Measurements from ENCODE around the gene ADGRG6.

Gene ADGRG6

GRCh38 chr6:142321451-142321850 lies 19.6 kb downstream of the ADGRG6 start:
- DNase-seq (ENCODE audit: low read depth, low spot score) = no peak

DNA sequence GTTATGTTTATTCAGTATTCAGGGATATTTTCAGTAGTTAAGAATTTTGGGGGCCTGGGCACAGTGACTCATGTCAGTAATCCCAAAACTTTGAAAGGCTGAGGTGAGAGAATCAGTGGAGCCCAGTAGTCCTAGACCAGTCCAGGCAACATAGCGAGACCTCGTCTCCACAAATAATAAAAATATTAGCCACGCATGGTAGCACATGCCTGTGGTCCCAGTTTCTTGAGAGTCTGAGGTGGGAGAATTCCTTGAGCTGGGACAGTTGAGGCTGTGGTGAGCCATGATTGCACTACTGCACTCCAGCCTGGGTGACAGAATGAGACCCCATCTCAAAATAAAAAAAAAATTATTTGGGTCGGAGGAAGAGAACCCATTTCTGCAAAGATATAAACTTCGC lies 20.3 kb downstream of the ADGRG6 start:
- no peak for DNase-seq (ENCODE audit: low read depth, low spot score)

GRCh38 chr6:142322504-142323198 lies 20.8 kb downstream of the ADGRG6 start:
- no peak for DNase-seq (ENCODE audit: low read depth, low spot score)

DNA sequence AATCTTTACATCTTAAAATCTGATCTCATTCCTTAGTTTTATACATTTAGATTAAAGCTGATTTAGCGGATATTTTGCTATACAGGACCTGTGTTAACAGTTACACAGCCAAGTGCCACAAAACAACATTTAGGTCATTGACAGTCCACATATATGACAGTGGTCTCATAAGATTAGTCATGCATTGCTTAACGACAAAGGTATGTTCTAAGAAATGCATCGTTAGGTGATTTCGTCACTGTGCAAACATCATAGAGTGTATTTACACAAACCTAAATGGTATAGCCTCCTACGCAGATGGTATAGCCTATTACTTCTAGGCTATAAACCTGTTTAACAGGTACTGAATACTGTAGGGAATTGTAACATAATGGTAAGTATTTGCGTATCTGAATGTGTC lies 21.6 kb downstream of the ADGRG6 start:
- no peak for DNase-seq (ENCODE audit: low read depth, low spot score)

GRCh38 chr6:142324111-142324510 lies 22.3 kb downstream of the ADGRG6 start:
- no peak for DNase-seq (ENCODE audit: low read depth, low spot score)

GRCh38 chr6:142325111-142325510 lies 23.3 kb downstream of the ADGRG6 start:
- DNase-seq (ENCODE audit: low read depth, low spot score) = no peak

GRCh38 chr6:142326540-142326939 lies 24.7 kb downstream of the ADGRG6 start:
- no peak for DNase-seq (ENCODE audit: low read depth, low spot score)

- no peak for DNase-seq (ENCODE audit: low read depth, low spot score)
Measured at GRCh38 chr6:142328070-142328469, 26.3 kb downstream of the ADGRG6 start.

- DNase-seq (ENCODE audit: low read depth, low spot score) = no peak
Measured at GRCh38 chr6:142329486-142330113, 27.8 kb downstream of the ADGRG6 start.

- DNase-seq (ENCODE audit: low read depth, low spot score) = no peak
Measured at GRCh38 chr6:142331075-142331551, 29.3 kb downstream of the ADGRG6 start.

DNA sequence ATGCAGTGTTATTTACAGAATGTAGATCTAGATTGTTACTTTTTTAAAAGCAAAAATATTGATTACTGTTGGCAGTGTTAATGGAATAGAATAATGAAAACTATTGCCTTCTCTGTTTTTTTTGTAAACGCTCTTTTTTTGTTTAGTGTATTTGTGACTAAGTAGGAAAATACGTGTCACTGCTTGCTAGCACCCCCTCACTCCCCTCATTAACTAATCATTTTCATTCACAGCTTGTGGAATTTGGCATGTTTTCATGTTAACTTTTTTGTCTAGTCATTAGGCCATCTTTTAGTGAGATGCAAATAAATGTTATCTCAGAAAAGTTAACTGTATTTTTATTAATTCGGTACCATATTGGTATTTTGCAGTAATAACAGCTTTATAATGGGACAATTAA lies 29.8 kb downstream of the ADGRG6 start:
- no peak for DNase-seq (ENCODE audit: low read depth, low spot score)

DNA sequence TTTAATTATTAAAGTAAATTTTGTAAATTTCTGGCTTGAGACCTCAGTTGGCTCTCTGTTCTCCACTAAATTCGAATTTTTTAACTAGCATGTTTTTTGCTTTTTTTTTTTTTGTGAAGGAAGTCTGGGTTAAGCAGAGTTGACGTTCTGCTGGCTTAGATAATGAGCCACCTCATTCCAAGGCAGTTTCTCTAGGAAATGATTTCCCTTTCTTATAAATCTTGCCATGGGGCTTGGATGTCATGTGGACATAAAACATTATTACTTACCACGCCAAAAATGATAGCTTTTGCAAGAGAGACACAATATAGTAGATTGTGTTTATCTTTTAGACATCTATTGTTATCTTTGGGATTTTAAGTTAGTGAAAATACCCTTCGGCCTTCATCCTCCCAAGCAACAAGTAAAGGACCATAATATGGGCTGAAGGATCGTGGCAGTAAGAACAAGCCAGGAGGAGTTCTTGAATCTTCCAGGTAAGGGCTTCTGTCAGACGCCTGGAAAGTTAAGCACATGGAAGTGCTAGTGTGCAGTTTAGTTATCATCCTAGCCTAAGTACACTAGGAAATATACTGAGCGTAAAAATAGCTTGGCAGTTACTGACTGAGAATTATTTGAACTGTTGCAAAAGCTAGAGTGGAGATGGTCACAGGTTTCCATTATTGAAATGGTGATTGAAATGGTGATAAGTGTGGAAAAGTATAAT lies 30.7 kb downstream of the ADGRG6 start:
- no peak for DNase-seq (ENCODE audit: low read depth, low spot score)

DNA sequence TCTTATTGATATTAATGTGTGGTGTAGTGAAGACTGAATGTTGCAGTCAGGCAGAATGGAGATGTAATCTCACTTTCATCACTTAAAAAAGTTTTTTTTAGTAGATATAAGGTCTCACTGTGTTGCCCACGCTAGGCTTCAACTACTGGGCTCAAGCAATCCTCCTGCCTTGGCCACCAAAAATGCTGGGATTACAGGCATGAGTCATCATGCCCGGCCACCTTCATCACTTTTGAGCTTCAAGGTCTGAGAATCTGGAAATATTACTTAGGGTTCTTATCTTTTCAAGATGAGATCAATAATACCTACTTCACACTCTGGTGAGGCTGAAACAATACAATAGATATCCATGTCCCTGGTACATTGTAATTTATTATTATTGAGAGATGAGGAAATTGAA lies 31.6 kb downstream of the ADGRG6 start:
- no peak for DNase-seq (ENCODE audit: low read depth, low spot score)

- no peak for DNase-seq (ENCODE audit: low read depth, low spot score)
Measured at GRCh38 chr6:142334294-142334693, 32.5 kb downstream of the ADGRG6 start.

GRCh38 chr6:142335415-142335814 lies 33.6 kb downstream of the ADGRG6 start:
- DNase-seq (ENCODE audit: low read depth, low spot score) = no peak

- DNase-seq (ENCODE audit: low read depth, low spot score) = no peak
Measured at GRCh38 chr6:142336183-142336582, 34.4 kb downstream of the ADGRG6 start.

- no peak for DNase-seq (ENCODE audit: low read depth, low spot score)
Measured at GRCh38 chr6:142336787-142337186, 35.0 kb downstream of the ADGRG6 start.

GRCh38 chr6:142339113-142339512 lies 37.3 kb downstream of the ADGRG6 start:
- no peak for DNase-seq (ENCODE audit: low read depth, low spot score)

DNA sequence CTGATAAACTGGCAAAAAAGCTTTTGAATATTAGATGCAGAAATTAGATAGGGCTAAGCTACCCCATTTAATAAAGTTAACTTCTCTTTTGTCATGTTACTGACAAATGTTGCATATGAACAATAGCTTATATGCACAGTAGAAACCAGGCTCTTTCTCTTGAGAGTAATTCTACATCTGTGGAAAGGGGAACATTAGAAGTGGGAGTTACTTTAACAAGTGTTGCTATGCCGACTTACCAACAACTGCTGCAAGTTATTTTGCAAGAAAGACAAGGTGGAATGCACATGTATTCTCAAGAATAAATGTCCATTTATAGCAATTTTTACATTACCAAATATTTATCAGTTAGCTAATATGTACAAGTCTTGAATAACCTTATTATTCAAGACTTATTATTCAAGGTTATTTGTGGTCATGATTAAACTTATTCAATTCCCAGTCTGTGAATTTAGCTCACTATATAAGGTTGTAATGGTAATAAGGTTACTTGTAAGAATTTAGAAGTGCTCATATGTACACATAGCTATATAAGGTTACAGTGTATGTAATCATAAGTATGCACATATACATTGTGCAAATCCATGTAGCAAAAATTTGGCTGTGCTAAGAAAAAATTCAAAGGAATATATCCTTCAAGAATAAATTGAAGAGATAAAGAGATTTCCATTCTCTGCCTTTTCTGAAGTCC lies 38.3 kb downstream of the ADGRG6 start:
- no peak for DNase-seq (ENCODE audit: low read depth, low spot score)

DNA sequence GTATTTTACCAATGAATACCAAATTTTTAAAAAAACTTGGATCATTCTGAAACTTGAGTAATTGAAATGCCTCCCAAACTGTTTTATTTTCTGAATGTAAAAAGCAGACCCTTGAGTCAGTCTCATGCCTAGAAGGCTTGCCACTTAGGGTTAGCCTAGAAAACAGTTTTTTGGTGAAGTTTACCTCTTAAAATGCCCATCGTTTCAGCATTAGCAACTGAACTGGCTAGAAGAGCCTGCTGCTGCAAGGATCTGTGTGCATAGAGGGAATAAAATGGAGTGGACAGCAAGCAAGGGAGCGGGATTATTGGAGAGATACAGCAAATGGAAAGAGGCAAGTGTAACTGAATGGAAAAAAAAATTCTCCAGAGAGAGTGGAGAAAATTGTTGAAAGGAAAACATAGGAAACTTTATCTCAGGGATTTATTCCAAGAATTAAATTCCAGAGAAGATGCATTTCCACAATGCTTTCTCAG lies 40.1 kb downstream of the ADGRG6 start:
- DNase-seq (ENCODE audit: low read depth, low spot score) = no peak

DNA sequence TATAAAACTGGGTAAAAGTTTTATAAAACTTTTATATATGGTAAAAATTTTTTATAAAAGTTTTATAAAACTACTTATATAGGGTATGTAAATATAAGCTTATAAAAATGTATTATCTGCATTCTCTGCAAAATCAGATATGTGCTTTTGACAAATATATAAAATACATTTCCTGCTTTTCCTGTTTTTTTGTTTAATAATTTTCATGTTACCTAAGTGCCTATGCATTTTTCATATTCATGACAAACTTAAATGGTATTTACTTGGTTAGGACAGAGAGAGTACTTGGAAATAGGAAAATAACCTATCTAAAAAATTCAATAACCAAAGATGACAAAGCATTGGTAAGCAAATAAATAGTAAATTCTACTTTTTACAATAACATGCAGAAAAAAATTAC lies 41.2 kb downstream of the ADGRG6 start:
- no peak for DNase-seq (ENCODE audit: low read depth, low spot score)

- no peak for DNase-seq (ENCODE audit: low read depth, low spot score)
Measured at GRCh38 chr6:142343938-142344337, 42.1 kb downstream of the ADGRG6 start.
